Activated CD4-positive, alpha-beta T cell treated with anti-CD3 and anti-CD28 coated beads, Interleukin-2, amount 10 ng/mL, durations not matched to agents 7 days and 5 days (primary cell): ENCODE data around the gene GTF3C1. TPM values are rescaled to one million over a fixed set of nuclear protein-coding genes. Genes with fewer than 3 reads are reported as not detected.
"Not testable (repeated sequence)": the region's sequence is repeated elsewhere in the genome, so short reads cannot be mapped to it uniquely, and the experiment has no call there.

Experiments used
- CTCF ChIA-PET: fragments of 350-600 bp; sonication (Branson Sonifier 250); formaldehyde crosslinking; loops from one replicate; lab custom pipeline; 2021; ENCODE audit warnings: antibody characterized with exemption; lab: Charles Lee
- POLR2A ChIA-PET: fragments of 350-600 bp; sonication (Branson Sonifier 250); formaldehyde crosslinking; loops from one replicate; lab custom pipeline; 2021; ENCODE audit warnings: antibody characterized with exemption; lab: Charles Lee
- DNase-seq: peaks from one replicate; pipeline ENCODE4 v3.0.0-alpha.2; 2020
- H3K27ac Mint-ChIP-seq: one replicate; pipeline ENCODE4 v1.8.0; 2021; ENCODE audit warnings: mild to moderate bottlenecking, moderate library complexity, mixed read lengths
- H3K27me3 Mint-ChIP-seq: one replicate; pipeline ENCODE4 v1.8.0; 2021; ENCODE audit warnings: mixed read lengths
- H3K36me3 Mint-ChIP-seq: one replicate; pipeline ENCODE4 v1.8.0; 2021; ENCODE audit warnings: low read depth, mixed read lengths
- H3K4me1 Mint-ChIP-seq: one replicate; pipeline ENCODE4 v1.8.0; 2021; ENCODE audit warnings: mixed read lengths
- H3K4me3 Mint-ChIP-seq: one replicate; pipeline ENCODE4 v1.8.0; 2021; ENCODE audit warnings: mild to moderate bottlenecking, moderate library complexity, mixed read lengths
- H3K9me3 Mint-ChIP-seq: one replicate; pipeline ENCODE4 v1.8.0; 2021; ENCODE audit warnings: mixed read lengths
- total RNA-seq, 2 experiments: library from RNA; stranded (reverse); gene quantifications; one replicate each; pipeline ENCODE4 v1.2.3, GENCODE V29; 2021

The GTF3C1 gene
- total RNA-seq, 2 experiments from 2014 or later, result 51.9 to 52.9 TPM

GRCh38 chr16:27436921-27437650, 112.6 kb downstream of the GTF3C1 start:
- peaks cover 16% of the 10 kb centered on the region for H3K4me1 Mint-ChIP-seq
- no peak for DNase-seq
- H3K36me3 Mint-ChIP-seq, result peaks cover 68% of the 10 kb centered on the region
- H3K4me3 Mint-ChIP-seq, result no peak overlapping the region
- CTCF ChIA-PET, result interaction anchor here (0.5 to 2.4 kb wide), 7 partner anchors 10 to 257 kb away, joined by 3 to 11 read pairs (median 3); no protein-coding TSS in a partner anchor
- H3K27ac Mint-ChIP-seq, result no peak overlapping the region
- POLR2A ChIA-PET, result no interaction called here
- H3K9me3 Mint-ChIP-seq, result no peaks in the 10 kb centered on the region
- H3K27me3 Mint-ChIP-seq, result no peaks in the 10 kb centered on the region

GRCh38 chr16:27436065-27436464, 113.6 kb downstream of the GTF3C1 start:
- Mint-ChIP-seq H3K4me1 (peaks cover 23% of the 10 kb centered on the region), H3K36me3 (peaks cover 71% of the 10 kb centered on the region), H3K27me3 (no peaks in the 10 kb centered on the region), H3K9me3 (no peaks in the 10 kb centered on the region), H3K27ac (no peak overlapping the region), H3K4me3 (no peak overlapping the region)
- ChIA-PET CTCF (interaction anchor here (0.6 to 1.1 kb wide), 3 partner anchors 9 to 256 kb away, joined by 3 read pairs; no protein-coding TSS in a partner anchor), POLR2A (no interaction called here)
- peak; percentile 4 for DNase-seq

- H3K9me3 Mint-ChIP-seq, H3K4me3 Mint-ChIP-seq, H3K27ac Mint-ChIP-seq, H3K27me3 Mint-ChIP-seq: not testable (repeated sequence)
- CTCF ChIA-PET, result interaction anchor here (1.8 kb wide), 1 partner anchor 9 kb away, joined by 6 read pairs; no protein-coding TSS in a partner anchor
- POLR2A ChIA-PET, result interaction anchor here (0.9 kb wide), 1 partner anchor 117 kb away, joined by 3 read pairs; no protein-coding TSS in a partner anchor
- DNase-seq, result peak; percentile 3
- peaks cover 30% of the 10 kb centered on the region for H3K4me1 Mint-ChIP-seq
- peaks cover 74% of the 10 kb centered on the region for H3K36me3 Mint-ChIP-seq
These were observed 114.6 kb downstream of the GTF3C1 start for GRCh38 chr16:27435146-27435545.

- H3K27ac Mint-ChIP-seq, result peak overlapping the region; percentile 56
- CTCF ChIA-PET, result interaction anchor here (1.8 to 2.5 kb wide), 2 partner anchors 10 to 13 kb away, joined by 6 read pairs; no protein-coding TSS in a partner anchor
- DNase-seq, result peak; percentile 5
- peaks cover 31% of the 10 kb centered on the region for H3K4me1 Mint-ChIP-seq
- H3K36me3 Mint-ChIP-seq, result peaks cover 72% of the 10 kb centered on the region
- POLR2A ChIA-PET, result interaction anchor here (0.9 kb wide), 1 partner anchor 116 kb away, joined by 3 read pairs; no protein-coding TSS in a partner anchor
- no peaks in the 10 kb centered on the region for H3K27me3 Mint-ChIP-seq
- no peaks in the 10 kb centered on the region for H3K9me3 Mint-ChIP-seq
- no peak overlapping the region for H3K4me3 Mint-ChIP-seq
These were observed 115.3 kb downstream of the GTF3C1 start for GRCh38 chr16:27434141-27435051.

GRCh38 chr16:27433636-27434035, 116.1 kb downstream of the GTF3C1 start:
- peaks cover 69% of the 10 kb centered on the region for H3K36me3 Mint-ChIP-seq
- no peaks in the 10 kb centered on the region for H3K9me3 Mint-ChIP-seq
- no peak overlapping the region for H3K4me3 Mint-ChIP-seq
- DNase-seq, result no peak
- peaks cover 31% of the 10 kb centered on the region for H3K4me1 Mint-ChIP-seq
- H3K27ac Mint-ChIP-seq, result peak overlapping the region; percentile 14
- no peaks in the 10 kb centered on the region for H3K27me3 Mint-ChIP-seq
- ChIA-PET POLR2A (no interaction called here), CTCF (interaction anchor here (1.8 to 2.5 kb wide), 2 partner anchors 10 to 12 kb away, joined by 6 read pairs; no protein-coding TSS in a partner anchor)

GRCh38 chr16:27433191-27433590, 116.5 kb downstream of the GTF3C1 start:
- H3K4me3 Mint-ChIP-seq, H3K27ac Mint-ChIP-seq, H3K9me3 Mint-ChIP-seq, DNase-seq, POLR2A ChIA-PET, H3K27me3 Mint-ChIP-seq: not testable (repeated sequence)
- CTCF ChIA-PET, result interaction anchor here (2.5 kb wide), 1 partner anchor 12 kb away, joined by 6 read pairs; no protein-coding TSS in a partner anchor
- Mint-ChIP-seq H3K4me1 (peaks cover 36% of the 10 kb centered on the region), H3K36me3 (peaks cover 69% of the 10 kb centered on the region)

GRCh38 chr16:27432558-27432957, 117.2 kb downstream of the GTF3C1 start:
- Mint-ChIP-seq H3K4me1 (peaks cover 40% of the 10 kb centered on the region), H3K27ac (peak overlapping the region; percentile 71), H3K36me3 (peaks cover 64% of the 10 kb centered on the region), H3K27me3 (no peaks in the 10 kb centered on the region), H3K4me3 (no peak overlapping the region), H3K9me3 (no peaks in the 10 kb centered on the region)
- DNase-seq, result no peak
- CTCF ChIA-PET, result interaction anchor here (0.9 to 2.5 kb wide), 2 partner anchors 11 to 12 kb away, joined by 4 to 6 read pairs; no protein-coding TSS in a partner anchor
- POLR2A ChIA-PET, result no interaction called here

- Mint-ChIP-seq H3K9me3 (no peaks in the 10 kb centered on the region), H3K27me3 (no peaks in the 10 kb centered on the region), H3K27ac (no peak overlapping the region), H3K36me3 (peaks cover 65% of the 10 kb centered on the region), H3K4me1 (peaks cover 46% of the 10 kb centered on the region), H3K4me3 (no peak overlapping the region)
- no peak for DNase-seq
- ChIA-PET CTCF (interaction anchor here (0.9 to 2.5 kb wide), 2 partner anchors 10 to 13 kb away, joined by 4 to 6 read pairs; no protein-coding TSS in a partner anchor), POLR2A (interaction anchor here (0.6 kb wide), 1 partner anchor 177 kb away, joined by 4 read pairs; no protein-coding TSS in a partner anchor)
These were observed 117.8 kb downstream of the GTF3C1 start for GRCh38 chr16:27431773-27432532.

- Mint-ChIP-seq H3K27ac (peak overlapping the region; percentile 57), H3K9me3 (no peaks in the 10 kb centered on the region), H3K4me3 (no peak overlapping the region), H3K4me1 (peaks cover 56% of the 10 kb centered on the region), H3K36me3 (peaks cover 65% of the 10 kb centered on the region), H3K27me3 (no peaks in the 10 kb centered on the region)
- ChIA-PET CTCF (no interaction called here), POLR2A (interaction anchor here (0.6 kb wide), 1 partner anchor 176 kb away, joined by 4 read pairs; no protein-coding TSS in a partner anchor)
- DNase-seq, result no peak
These were observed 118.7 kb downstream of the GTF3C1 start for GRCh38 chr16:27430923-27431484.

- H3K27ac Mint-ChIP-seq, result peak overlapping the region; percentile 57
- POLR2A ChIA-PET, result no interaction called here
- peaks cover 60% of the 10 kb centered on the region for H3K4me1 Mint-ChIP-seq
- no peak overlapping the region for H3K4me3 Mint-ChIP-seq
- DNase-seq, result no peak
- peaks cover 68% of the 10 kb centered on the region for H3K36me3 Mint-ChIP-seq
- CTCF ChIA-PET, result no interaction called here
- H3K27me3 Mint-ChIP-seq, result no peaks in the 10 kb centered on the region
- no peaks in the 10 kb centered on the region for H3K9me3 Mint-ChIP-seq
These were observed 119.2 kb downstream of the GTF3C1 start for GRCh38 chr16:27430512-27430911.

GRCh38 chr16:27429981-27430441, 119.7 kb downstream of the GTF3C1 start:
- no peak for DNase-seq
- POLR2A ChIA-PET, result no interaction called here

More at GRCh38 chr16:27429981-27430441, 119.7 kb downstream of the GTF3C1 start:
- CTCF ChIA-PET, result no interaction called here
- H3K4me3 Mint-ChIP-seq, result no peak overlapping the region
- no peak overlapping the region for H3K27ac Mint-ChIP-seq
- peaks cover 71% of the 10 kb centered on the region for H3K36me3 Mint-ChIP-seq
- no peaks in the 10 kb centered on the region for H3K9me3 Mint-ChIP-seq
- no peaks in the 10 kb centered on the region for H3K27me3 Mint-ChIP-seq
- H3K4me1 Mint-ChIP-seq, result peaks cover 65% of the 10 kb centered on the region
